Panc1 (cell line): ENCODE data around the gene SMARCE1.

Source experiments
- CTCF ChIP-seq: fragments of 450-650 bp; IDR thresholded peaks from 2 replicates; pipeline ENCODE4 v1.5.1; 2017; ENCODE audit warnings: mild to moderate bottlenecking
- POLR2AphosphoS5 ChIP-seq: IDR thresholded peaks from 2 replicates; pipeline ENCODE4 v1.6.1; 2012; ENCODE audit warnings: mild to moderate bottlenecking, low read depth, low read length, moderate library complexity

GRCh38 chr17:40608061-40608581 is 39.5 kb downstream of the SMARCE1 start:
- no peak for TF ChIP-seq CTCF
- no peak for TF ChIP-seq POLR2AphosphoS5
